ENCODE data around the gene HIF1A. TPM values are rescaled to one million over a fixed set of nuclear protein-coding genes. Genes with fewer than 3 reads are reported as not detected.
A peak's percentile ranks its signal among the peaks of the same experiment; 100 is the strongest.

The HIF1A gene
- total and polyA plus RNA-seq, 8 donors, result 145 to 272 (median 204) TPM

DNA sequence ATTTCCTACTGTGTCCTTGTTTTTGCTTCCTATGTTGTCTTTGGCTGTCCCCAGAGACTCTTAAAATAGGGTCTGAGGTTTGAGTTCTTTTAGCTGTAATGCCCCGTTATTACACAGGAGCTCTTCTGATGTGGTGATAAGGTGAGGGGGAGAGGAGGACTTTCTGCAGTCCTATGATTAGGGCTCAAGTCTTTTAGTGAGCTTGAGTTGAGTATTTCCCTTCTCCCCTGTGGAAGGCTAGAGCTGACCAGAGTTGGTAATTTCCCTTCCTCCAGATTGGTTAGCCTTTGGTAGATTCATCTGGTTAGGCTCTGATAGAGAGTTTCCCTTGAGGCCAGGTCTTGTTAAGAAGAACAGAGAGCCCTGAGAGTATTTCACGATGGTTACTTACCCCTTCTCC, 4.3 kb upstream of the HIF1A start:
- ATAC-seq (no peak), DNase-seq (no peak)
- H3K4me3 ChIP-seq, result no peak overlapping the region
- H3K27ac ChIP-seq, result no peak overlapping the region
- H3K36me3 ChIP-seq, result no peaks in the 10 kb centered on the region
- intact Hi-C loops (cut with DNase I), result loop anchor here in 1 of 2 donors (10.0 kb wide), 2 partner anchors 126 to 216 kb away; no protein-coding TSS in a partner anchor
- H3K27me3 ChIP-seq, result no peaks in the 10 kb centered on the region
- peaks cover 0 to 8% of the 10 kb centered on the region in 2 donors for H3K4me1 ChIP-seq
- TF ChIP-seq, protein P1, sequence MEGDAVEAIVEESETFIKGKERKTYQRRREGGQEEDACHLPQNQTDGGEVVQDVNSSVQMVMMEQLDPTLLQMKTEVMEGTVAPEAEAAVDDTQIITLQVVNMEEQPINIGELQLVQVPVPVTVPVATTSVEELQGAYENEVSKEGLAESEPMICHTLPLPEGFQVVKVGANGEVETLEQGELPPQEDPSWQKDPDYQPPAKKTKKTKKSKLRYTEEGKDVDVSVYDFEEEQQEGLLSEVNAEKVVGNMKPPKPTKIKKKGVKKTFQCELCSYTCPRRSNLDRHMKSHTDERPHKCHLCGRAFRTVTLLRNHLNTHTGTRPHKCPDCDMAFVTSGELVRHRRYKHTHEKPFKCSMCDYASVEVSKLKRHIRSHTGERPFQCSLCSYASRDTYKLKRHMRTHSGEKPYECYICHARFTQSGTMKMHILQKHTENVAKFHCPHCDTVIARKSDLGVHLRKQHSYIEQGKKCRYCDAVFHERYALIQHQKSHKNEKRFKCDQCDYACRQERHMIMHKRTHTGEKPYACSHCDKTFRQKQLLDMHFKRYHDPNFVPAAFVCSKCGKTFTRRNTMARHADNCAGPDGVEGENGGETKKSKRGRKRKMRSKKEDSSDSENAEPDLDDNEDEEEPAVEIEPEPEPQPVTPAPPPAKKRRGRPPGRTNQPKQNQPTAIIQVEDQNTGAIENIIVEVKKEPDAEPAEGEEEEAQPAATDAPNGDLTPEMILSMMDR (IDR thresholded peaks at IDR 0.05), result no peak
- H3K9me3 ChIP-seq, result peaks cover 0 to 5% of the 10 kb centered on the region in 2 donors

DNA sequence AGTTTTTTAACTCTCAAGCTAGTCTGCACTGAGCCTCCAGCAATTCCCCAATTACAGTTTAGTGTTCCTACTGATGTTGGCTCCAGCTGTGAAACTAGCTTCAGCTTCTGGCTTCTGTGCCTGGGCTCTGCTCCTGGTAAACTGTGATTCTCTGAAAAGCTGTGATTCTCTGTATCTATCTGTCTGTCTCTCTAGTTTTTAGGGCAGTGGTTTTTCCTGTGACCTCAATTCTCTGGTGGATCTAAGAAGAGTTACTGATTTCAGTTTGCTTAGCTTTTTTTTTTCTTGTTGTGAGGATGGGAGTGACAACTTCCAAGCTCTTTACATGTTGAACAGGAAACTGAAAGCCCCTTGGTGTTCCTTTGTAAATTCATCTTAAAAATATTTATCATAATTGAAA, 3.8 kb upstream of the HIF1A start:
- Histone ChIP-seq H3K27ac (no peak overlapping the region), H3K27me3 (no peaks in the 10 kb centered on the region), H3K4me3 (no peak overlapping the region), H3K4me1 (peaks cover 0 to 8% of the 10 kb centered on the region in 2 donors), H3K36me3 (no peaks in the 10 kb centered on the region), H3K9me3 (peaks cover 0 to 5% of the 10 kb centered on the region in 2 donors)
- TF ChIP-seq, protein P1 (IDR thresholded peaks at IDR 0.05), result no peak
- no peak for ATAC-seq
- DNase-seq, result no peak
- intact Hi-C loops (cut with DNase I), result loop anchor here in 1 of 2 donors (10.0 kb wide), 2 partner anchors 127 to 217 kb away; no protein-coding TSS in a partner anchor

DNA sequence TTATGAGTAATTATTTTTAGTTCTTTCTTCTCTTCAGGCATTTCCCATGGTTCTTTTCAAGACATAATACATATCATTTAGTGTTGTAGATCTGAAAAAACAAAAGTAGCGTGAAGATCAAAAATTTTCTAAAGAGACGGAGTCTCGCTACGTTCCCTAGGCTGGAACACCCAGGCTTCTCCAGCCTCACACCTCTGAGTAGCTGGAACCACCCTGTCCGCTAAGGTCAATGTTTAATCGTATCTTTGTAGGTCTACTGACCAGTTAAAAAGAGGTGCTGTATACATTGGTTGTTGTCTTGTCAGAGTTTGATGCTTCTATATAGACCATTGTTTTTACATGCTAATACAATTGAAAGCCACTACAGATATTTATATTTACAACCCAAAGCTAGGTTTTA, 1.3 kb upstream of the HIF1A start:
- Histone ChIP-seq H3K27me3 (no peaks in the 10 kb centered on the region), H3K36me3 (no peaks in the 10 kb centered on the region), H3K4me1 (peaks cover 0 to 11% of the 10 kb centered on the region in 2 donors), H3K9me3 (no peaks in the 10 kb centered on the region), H3K27ac (no peak overlapping the region), H3K4me3 (no peak overlapping the region)
- no peak for DNase-seq
- no peak for ATAC-seq
- intact Hi-C loops (cut with DNase I), result loop anchor here in 1 of 2 donors (10.0 kb wide), 2 partner anchors 129 to 219 kb away; no protein-coding TSS in a partner anchor
- TF ChIP-seq, protein P1 (IDR thresholded peaks at IDR 0.05), result no peak

DNA sequence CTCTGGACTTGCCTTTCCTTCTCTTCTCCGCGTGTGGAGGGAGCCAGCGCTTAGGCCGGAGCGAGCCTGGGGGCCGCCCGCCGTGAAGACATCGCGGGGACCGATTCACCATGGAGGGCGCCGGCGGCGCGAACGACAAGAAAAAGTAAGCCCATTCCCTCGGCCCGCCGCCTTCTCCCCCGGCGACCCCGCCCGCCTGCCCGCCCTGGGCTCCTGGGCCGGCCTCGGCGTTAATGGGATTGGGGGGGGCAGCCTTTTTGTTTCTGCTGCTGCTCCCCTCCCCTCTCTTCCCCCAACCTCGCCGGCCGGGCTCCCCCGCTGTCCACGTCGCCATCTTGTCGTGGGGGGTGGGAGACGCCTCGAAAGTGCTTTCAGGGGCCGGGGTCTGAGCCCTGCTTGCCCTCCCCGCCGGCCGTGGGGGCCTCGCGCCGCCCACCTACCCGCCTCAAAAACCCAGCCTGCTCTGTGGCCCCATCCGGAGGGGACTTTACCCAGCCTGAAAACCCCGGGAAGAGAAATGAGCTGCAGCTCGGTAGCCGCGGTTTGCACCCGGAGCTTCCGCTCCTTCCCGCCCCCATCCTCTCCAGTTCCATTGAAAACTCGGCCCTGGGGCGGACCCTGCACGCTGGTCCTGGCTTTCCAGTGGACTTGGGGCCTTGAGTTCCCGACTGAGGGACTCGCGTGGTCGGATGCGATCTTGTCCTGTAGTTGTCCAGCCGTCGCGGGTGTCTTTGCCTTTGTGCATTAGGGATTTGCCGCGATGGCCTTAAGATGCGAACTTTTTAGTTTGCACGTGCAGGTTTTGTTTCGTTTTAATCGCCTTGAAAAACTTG, 598 bp downstream of the HIF1A start:
- DNase-seq (peak; percentile 65 to 88 (median 72)), ATAC-seq (peak; percentile 51)
- TF ChIP-seq, protein P1 (IDR thresholded peaks at IDR 0.05), result no peak
- H3K36me3 ChIP-seq, result no peaks in the 10 kb centered on the region
- no peaks in the 10 kb centered on the region for H3K27me3 ChIP-seq
- H3K27ac ChIP-seq, result peak overlapping the region; percentile 99 to 100
- H3K9me3 ChIP-seq, result no peaks in the 10 kb centered on the region
- H3K4me3 ChIP-seq, result peak overlapping the region; percentile 85 to 86
- peaks cover 0 to 30% of the 10 kb centered on the region in 2 donors for H3K4me1 ChIP-seq
- intact Hi-C loops (cut with DNase I), result loop anchor here in 1 of 2 donors (10.0 kb wide), 2 partner anchors 131 to 221 kb away; no protein-coding TSS in a partner anchor

DNA sequence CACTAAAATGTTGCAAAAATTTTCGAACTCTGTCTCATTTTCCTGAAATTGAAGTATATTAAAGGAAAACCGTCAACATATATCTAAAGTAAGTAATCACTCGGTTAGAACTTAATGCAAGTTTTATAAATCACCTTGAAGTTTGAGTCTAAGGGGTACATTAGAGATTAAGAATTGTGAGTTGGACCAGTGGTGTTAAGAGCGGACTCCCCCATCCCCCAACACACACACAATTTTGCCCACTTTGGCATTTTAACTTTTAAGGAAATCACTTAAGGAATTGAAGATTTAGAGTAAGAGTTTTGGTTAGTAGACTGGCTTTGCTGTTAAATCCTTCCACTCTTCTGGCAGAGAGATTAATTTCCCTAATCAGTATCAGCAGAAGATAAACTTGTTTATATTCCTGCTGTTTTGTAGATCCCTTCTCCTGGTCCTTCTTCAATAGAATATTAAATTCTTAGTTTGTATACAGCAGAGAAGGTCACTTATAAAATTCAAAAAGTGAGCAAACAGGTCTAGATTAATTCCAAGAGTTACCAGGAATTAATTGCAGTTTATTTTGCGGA, 1.5 kb downstream of the HIF1A start:
- no peak for ATAC-seq
- H3K36me3 ChIP-seq, result no peaks in the 10 kb centered on the region
- no peak for DNase-seq
- no peaks in the 10 kb centered on the region for H3K27me3 ChIP-seq
- intact Hi-C loops (cut with DNase I), result loop anchor here in 1 of 2 donors (10.0 kb wide), 2 partner anchors 132 to 222 kb away; no protein-coding TSS in a partner anchor
- peak overlapping the region; percentile 85 to 86 for H3K4me3 ChIP-seq
- H3K9me3 ChIP-seq, result no peaks in the 10 kb centered on the region
- H3K4me1 ChIP-seq, result peaks cover 0 to 39% of the 10 kb centered on the region in 2 donors
- TF ChIP-seq, protein P1 (IDR thresholded peaks at IDR 0.05), result no peak
- H3K27ac ChIP-seq, result peak overlapping the region; percentile 99 to 100
